BJ (cell line): ENCODE measurements around the gene USP13. TPM values are rescaled to one million over a fixed set of nuclear protein-coding genes. Genes with fewer than 3 reads are reported as not detected.
"Not testable (repeated sequence)": the region's sequence is repeated elsewhere in the genome, so short reads cannot be mapped to it uniquely, and the experiment has no call there.

Experiments used
- CTCF ChIA-PET: fragments of 350-600 bp; formaldehyde crosslinking; extraction: SDS; loops from one replicate; lab custom pipeline; 2021; ENCODE audit warnings: antibody characterized with exemption, inconsistent platforms; lab: Yijun Ruan, JAX
- POLR2A ChIA-PET: fragments of 300-600 bp; sonication (Branson Sonifier 250); formaldehyde crosslinking; extraction: SDS; loops from one replicate; lab custom pipeline; 2021; ENCODE audit warnings: antibody characterized with exemption; lab: Charles Lee
- DNase-seq: peaks from one replicate; pipeline ENCODE4 v3.0.0-alpha.2; 2011; ENCODE audit warnings: low read depth
- H3K27me3 ChIP-seq: 2 replicates; pipeline ENCODE4 v1.6.0; 2011; ENCODE audit warnings: low read length; ENCODE audit not compliant: control insufficient read depth, insufficient read depth
- H3K36me3 ChIP-seq: 2 replicates; pipeline ENCODE4 v1.5.1; 2011; ENCODE audit warnings: low read length; ENCODE audit not compliant: control insufficient read depth, insufficient read depth
- H3K4me3 ChIP-seq: 2 replicates; pipeline ENCODE4 v1.5.1; 2011; ENCODE audit warnings: low read depth, mild to moderate bottlenecking, control low read depth, low read length
- CTCF ChIP-seq: IDR thresholded peaks from 2 replicates; pipeline ENCODE4 v1.5.1; 2011; ENCODE audit warnings: low read depth, mild to moderate bottlenecking, control low read depth, inconsistent platforms, low read length, moderate library complexity; ENCODE audit not compliant: insufficient read depth
- polyA plus RNA-seq: library from polyadenylated mRNA; depleted of rRNA; stranded (reverse); fragments of >200 nt; gene quantifications from 2 replicates; pipeline ENCODE4 v1.2.3, GENCODE V29; 2011

USP13 gene
- polyA plus RNA-seq, 1 experiment: 10.5 TPM

GRCh38 chr3:179681492-179682263, 28.8 kb downstream of the USP13 start:
- H3K27me3 ChIP-seq: no peaks in the 10 kb centered on the region
- H3K36me3 ChIP-seq: no peaks in the 10 kb centered on the region
- no peak for TF ChIP-seq CTCF
- ChIA-PET POLR2A (interaction anchor here (0.6 kb wide), 1 partner anchor 62 kb away, joined by 9 read pairs; no protein-coding TSS in a partner anchor), CTCF (no interaction called here)
- DNase-seq: no peak
- no peak overlapping the region for H3K4me3 ChIP-seq

DNA sequence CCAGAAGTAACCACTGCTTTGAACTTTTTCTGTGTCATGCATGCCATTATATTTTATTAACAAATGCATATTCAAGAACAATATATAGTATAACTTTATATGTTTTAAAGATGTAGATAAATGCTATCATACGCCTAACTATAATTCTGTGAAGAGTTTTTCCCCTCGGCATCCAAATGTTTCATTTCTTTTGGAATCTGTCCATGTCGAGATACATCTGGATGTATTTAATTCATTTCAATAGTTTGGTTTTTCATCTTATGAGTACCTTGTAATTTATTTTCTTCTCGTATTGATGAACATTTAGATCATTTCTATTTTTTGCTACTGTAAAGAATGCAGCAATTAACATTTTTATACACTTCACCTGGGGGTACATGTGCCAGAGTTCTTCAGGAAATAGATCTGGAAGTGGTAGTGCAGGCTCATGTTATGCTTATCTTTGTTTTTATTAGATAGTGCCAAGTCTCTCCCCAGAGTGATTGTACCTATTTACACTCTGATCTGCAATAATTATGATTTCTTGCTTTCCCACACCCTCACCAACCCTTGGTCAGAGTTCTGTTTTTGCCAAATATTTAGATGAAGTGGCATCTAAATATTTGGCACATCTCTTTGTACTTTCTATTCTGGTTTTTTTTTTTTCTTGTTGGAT, 29.7 kb downstream of the USP13 start:
- ChIA-PET POLR2A (interaction anchor here (0.6 kb wide), 1 partner anchor 61 kb away, joined by 9 read pairs; no protein-coding TSS in a partner anchor), CTCF (no interaction called here)
- Histone ChIP-seq H3K36me3 (no peaks in the 10 kb centered on the region), H3K4me3 (no peak overlapping the region), H3K27me3 (no peaks in the 10 kb centered on the region)
- no peak for TF ChIP-seq CTCF
- DNase-seq: no peak

GRCh38 chr3:179683286-179683685, 30.4 kb downstream of the USP13 start:
- DNase-seq, H3K36me3 ChIP-seq, CTCF ChIA-PET, H3K27me3 ChIP-seq, H3K4me3 ChIP-seq, POLR2A ChIA-PET: not testable (repeated sequence)

DNA sequence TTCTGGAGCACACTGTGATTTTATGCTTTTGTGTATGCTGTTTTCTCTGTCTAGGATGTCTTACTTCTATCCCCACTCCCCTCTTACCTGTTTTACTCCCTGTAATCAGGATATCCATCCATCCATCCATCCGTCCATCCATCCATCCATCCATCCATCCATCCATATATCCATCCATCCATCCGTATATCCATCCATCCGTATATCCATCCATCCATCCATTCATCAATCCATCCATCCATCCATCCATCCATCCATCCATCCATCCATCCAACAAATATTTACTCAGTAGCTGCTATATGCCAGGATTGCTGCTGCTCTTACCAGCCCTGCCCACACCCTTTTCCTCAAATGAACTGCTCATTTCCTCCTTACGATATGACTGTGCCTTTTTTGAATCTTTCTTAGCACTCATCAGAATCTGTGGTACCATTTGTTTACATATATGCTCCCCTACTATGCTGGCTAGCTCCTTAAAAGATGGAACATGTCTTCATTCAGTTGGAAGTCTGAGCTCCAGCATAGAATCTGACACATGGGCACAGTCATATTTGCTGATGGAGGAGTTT, 35.2 kb downstream of the USP13 start:
- ChIA-PET POLR2A (no interaction called here), CTCF (interaction anchor here (0.6 to 0.8 kb wide), 2 partner anchors 48 to 195 kb away, joined by 3 read pairs; no protein-coding TSS in a partner anchor)
- no peak for TF ChIP-seq CTCF
- no peak for DNase-seq
- no peaks in the 10 kb centered on the region for H3K36me3 ChIP-seq
- no peaks in the 10 kb centered on the region for H3K27me3 ChIP-seq
- no peak overlapping the region for H3K4me3 ChIP-seq

DNA sequence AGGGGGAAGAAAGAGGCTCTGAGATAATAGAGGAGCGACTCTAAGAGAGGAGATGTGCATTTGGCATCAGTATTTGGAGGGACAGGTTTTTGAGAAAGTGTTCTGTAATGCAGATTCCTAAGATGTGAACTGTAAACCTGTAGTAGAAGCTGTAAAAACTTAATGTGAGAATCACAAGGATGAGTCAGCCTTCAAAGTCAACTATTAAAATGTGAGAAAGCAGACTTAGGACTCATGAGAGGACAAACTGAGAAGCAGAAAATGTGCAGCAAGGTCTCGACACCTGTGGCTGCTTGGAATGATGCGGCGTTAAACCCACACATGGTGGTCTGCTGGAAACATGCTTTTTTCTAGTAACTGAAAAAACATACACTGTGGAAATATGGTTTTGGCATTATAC, 36.0 kb downstream of the USP13 start:
- CTCF ChIA-PET: interaction anchor here (0.8 kb wide), 1 partner anchor 194 kb away, joined by 3 read pairs; no protein-coding TSS in a partner anchor
- H3K4me3 ChIP-seq: no peak overlapping the region
- no peak for TF ChIP-seq CTCF
- DNase-seq: peak; percentile 26
- POLR2A ChIA-PET: no interaction called here
- no peaks in the 10 kb centered on the region for H3K27me3 ChIP-seq
- no peaks in the 10 kb centered on the region for H3K36me3 ChIP-seq
